ENCODE results near the gene IL11. TPM values are rescaled to one million over a fixed set of nuclear protein-coding genes. Genes with fewer than 3 reads are reported as not detected.

IL11 gene
- total and polyA plus RNA-seq, 2 donors (not counting 3 experiments of a cell fraction or from before 2014, with no cell fraction given) = not detected

DNA sequence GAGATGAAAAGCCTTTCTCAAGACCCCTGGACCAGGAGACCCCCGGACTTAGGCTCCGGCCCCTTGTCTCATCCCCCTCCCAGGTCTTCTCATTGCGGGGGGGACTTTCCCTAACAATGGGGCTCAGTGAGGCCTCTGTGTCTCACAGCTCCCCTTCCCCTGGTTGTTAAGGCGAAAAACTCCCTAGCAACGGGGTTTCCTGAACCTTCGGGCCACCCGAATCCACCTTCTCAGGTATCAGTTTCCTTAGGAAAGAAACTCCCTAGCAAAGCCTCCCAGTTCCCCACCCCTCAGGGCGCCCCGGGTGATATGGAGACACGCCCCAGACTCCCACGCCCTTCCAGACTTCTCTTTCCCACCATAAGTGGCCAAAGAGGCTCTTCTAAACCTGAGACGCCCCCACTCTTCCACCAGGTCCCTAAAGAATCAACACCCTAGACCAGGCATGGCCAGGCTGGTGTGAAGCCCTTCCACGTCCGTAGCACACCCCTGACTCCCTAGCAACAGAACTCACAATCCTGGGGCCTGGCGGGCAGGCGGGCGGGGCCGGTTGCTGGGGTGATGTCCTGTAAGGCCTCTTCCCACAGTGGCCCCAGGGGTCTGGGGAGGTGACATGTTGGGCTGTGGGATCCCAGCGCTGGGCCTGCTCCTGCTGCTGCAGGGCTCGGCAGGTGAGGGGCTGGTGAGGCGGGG, 6.1 kb upstream of the IL11 start, which contains the start of gene TMEM190:
TMEM190 (plus strand) TSS at position 586 of the 693 bp plus-strand sequence; CDS start at position 614, 28 bp downstream.
- Histone ChIP-seq H3K4me2 (ENCODE audit: insufficient read depth, low read length) (no peak within 1 kb of the TSS), H3K9me3 (replicated peaks; ENCODE audit: control insufficient read depth, insufficient read depth, low read length) (no peaks in the 10 kb centered on the region), H3K79me2 (ENCODE audit: control insufficient read depth, insufficient read depth, low read length) (no peaks in the 10 kb centered on the region), H3K27me3 (ENCODE audit: control insufficient read depth in 2 of 2, insufficient read depth in 2 of 2, low read length in 2 of 2) (peaks cover 12 to 17% of the 10 kb centered on the region in 2 experiments), H3K9ac (replicated peaks; ENCODE audit: extremely low read depth, insufficient read depth, low read length) (no peak within 1 kb of the TSS), H3K9me1 (replicated peaks; ENCODE audit: control insufficient read depth, extremely low read depth, insufficient read depth, low read length) (no peaks in the 10 kb centered on the region), H3K4me1 (ENCODE audit: control insufficient read depth, extremely low read depth, insufficient read depth, low read length) (no peaks in the 10 kb centered on the region), H3K4me3 (replicated peaks in 1 of 3; ENCODE audit: insufficient read depth in 1 of 3, low read depth in 1 of 3, low read length in 3 of 3) (no peak within 1 kb of the TSS), H4K20me1 (replicated peaks; ENCODE audit: control insufficient read depth, extremely low read depth, insufficient read depth, low read length) (no peaks in the 10 kb centered on the region), H3K27ac (ENCODE audit: insufficient read depth, low read depth, low read length) (no peak within 1 kb of the TSS), H2AFZ (ENCODE audit: low read depth, low read length) (no peak within 1 kb of the TSS), H3K36me3 (ENCODE audit: control insufficient read depth in 2 of 2, extremely low read depth in 1 of 2, insufficient read depth in 2 of 2, low read length in 2 of 2) (no peaks in the 10 kb centered on the region)
- intact Hi-C loops (cut with micrococcal nuclease) (no loop called here), dilution Hi-C loops (cut with MboI; ENCODE audit: extremely low pct_ligation_motif_present, low sequenced_read_pairs) (no loop called here)
- DNase-seq (ENCODE audit: low read depth, low spot score) (no peak), FAIRE-seq (no peak)
- TF ChIP-seq FOS (IDR thresholded peaks at IDR 0.05; ENCODE audit: borderline replicate concordance, insufficient read depth, low read length) (no peak), POLR2A (IDR thresholded peaks at IDR 0.05; ENCODE audit: low read depth, low read length) (no peak), MYC (IDR thresholded peaks at IDR 0.05; ENCODE audit: low read depth, low read length) (no peak), JUN (IDR thresholded peaks at IDR 0.05; ENCODE audit: borderline replicate concordance, insufficient read depth, insufficient read length, low read depth) (no peak), GATA2 (IDR thresholded peaks at IDR 0.05; ENCODE audit: insufficient read depth, insufficient read length, low read depth, low read length) (no peak), POLR2AphosphoS5 (IDR thresholded peaks at IDR 0.05; ENCODE audit: insufficient read depth, low read depth, low read length) (no peak), EZH2 (IDR thresholded peaks at IDR 0.05; ENCODE audit: borderline replicate concordance, low read depth, low read length, severe bottlenecking) (no peak)
- TF ChIP-seq, protein P1, sequence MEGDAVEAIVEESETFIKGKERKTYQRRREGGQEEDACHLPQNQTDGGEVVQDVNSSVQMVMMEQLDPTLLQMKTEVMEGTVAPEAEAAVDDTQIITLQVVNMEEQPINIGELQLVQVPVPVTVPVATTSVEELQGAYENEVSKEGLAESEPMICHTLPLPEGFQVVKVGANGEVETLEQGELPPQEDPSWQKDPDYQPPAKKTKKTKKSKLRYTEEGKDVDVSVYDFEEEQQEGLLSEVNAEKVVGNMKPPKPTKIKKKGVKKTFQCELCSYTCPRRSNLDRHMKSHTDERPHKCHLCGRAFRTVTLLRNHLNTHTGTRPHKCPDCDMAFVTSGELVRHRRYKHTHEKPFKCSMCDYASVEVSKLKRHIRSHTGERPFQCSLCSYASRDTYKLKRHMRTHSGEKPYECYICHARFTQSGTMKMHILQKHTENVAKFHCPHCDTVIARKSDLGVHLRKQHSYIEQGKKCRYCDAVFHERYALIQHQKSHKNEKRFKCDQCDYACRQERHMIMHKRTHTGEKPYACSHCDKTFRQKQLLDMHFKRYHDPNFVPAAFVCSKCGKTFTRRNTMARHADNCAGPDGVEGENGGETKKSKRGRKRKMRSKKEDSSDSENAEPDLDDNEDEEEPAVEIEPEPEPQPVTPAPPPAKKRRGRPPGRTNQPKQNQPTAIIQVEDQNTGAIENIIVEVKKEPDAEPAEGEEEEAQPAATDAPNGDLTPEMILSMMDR (IDR thresholded peaks at IDR 0.05; ENCODE audit: extremely low read depth in 1 of 2, insufficient read depth in 1 of 2, low read depth in 1 of 2, low read length in 2 of 2) = no peak
- TF ChIP-seq, protein P2, sequence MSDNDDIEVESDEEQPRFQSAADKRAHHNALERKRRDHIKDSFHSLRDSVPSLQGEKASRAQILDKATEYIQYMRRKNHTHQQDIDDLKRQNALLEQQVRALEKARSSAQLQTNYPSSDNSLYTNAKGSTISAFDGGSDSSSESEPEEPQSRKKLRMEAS (IDR thresholded peaks at IDR 0.05; ENCODE audit: insufficient read depth, insufficient read length) = no peak
- ChIA-PET POLR2A (no interaction called here), CTCF (interaction anchor here (1.4 kb wide), 1 partner anchor 7 kb away, joined by 5 read pairs; the partner anchor contains the start of gene TMEM238)
- no TSS peak for BruUV-seq (replicated peaks)
